Spleen (tissue), 7 donors: ENCODE data around the gene TOPORS.

ENCODE experiments used
- POLR2A ChIP-seq, 3 donors: fragments of 450-650 bp; IDR thresholded peaks; one replicate each; pipeline ENCODE4 v1.5.1; 2017; ENCODE audit warnings: antibody characterized with exemption in 3 of 3, mild to moderate bottlenecking in 1 of 3
- POLR2AphosphoS5 ChIP-seq, 3 donors: sonication (generic); formaldehyde crosslinking; IDR thresholded peaks; one replicate each; pipeline ENCODE4 v1.5.1; 2017; ENCODE audit warnings: antibody characterized with exemption in 3 of 3
- TF ChIP-seq, protein P1 (sequence below), 11 experiments: fragments of 200-600 bp in 7 of 11; fragments of 450-650 bp in 4 of 11; sonication (generic) in 4 of 11; IDR thresholded peaks in 8 of 11; conservative IDR thresholded peaks in 3 of 11; 1 replicate in 7 of 11; 2 replicates in 4 of 11; pipeline versions ENCODE4 v1.4.0 to v1.8.0; 2016 to 2021; ENCODE audit warnings: antibody characterized with exemption in 11 of 11, inconsistent platforms in 4 of 11, mild to moderate bottlenecking in 1 of 11
- donor health status: DM: no; HTN: no; CAD: no; lungs with moderate emphysema.
- donor health status: DM: no; HTN: no; CAD: no.
- donor health status: DM: no; HTN: no; CAD: no.

- TF ChIP-seq POLR2AphosphoS5 (IDR thresholded peaks at IDR 0.05) (no peak), POLR2A (IDR thresholded peaks at IDR 0.05) (no peak)
- TF ChIP-seq, protein P1, sequence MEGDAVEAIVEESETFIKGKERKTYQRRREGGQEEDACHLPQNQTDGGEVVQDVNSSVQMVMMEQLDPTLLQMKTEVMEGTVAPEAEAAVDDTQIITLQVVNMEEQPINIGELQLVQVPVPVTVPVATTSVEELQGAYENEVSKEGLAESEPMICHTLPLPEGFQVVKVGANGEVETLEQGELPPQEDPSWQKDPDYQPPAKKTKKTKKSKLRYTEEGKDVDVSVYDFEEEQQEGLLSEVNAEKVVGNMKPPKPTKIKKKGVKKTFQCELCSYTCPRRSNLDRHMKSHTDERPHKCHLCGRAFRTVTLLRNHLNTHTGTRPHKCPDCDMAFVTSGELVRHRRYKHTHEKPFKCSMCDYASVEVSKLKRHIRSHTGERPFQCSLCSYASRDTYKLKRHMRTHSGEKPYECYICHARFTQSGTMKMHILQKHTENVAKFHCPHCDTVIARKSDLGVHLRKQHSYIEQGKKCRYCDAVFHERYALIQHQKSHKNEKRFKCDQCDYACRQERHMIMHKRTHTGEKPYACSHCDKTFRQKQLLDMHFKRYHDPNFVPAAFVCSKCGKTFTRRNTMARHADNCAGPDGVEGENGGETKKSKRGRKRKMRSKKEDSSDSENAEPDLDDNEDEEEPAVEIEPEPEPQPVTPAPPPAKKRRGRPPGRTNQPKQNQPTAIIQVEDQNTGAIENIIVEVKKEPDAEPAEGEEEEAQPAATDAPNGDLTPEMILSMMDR (IDR thresholded peaks at IDR 0.05 in 8 of 11, conservative IDR thresholded peaks at IDR 0.05 in 3 of 11) = no peak
These were observed 2.2 kb downstream of the TOPORS start for GRCh38 chr9:32550150-32550561.
